ENCODE measurements around the gene PIK3AP1.
"Not testable (repeated sequence)": the region's sequence is repeated elsewhere in the genome, so short reads cannot be mapped to it uniquely, and the experiment has no call there.

PIK3AP1 gene

DNA sequence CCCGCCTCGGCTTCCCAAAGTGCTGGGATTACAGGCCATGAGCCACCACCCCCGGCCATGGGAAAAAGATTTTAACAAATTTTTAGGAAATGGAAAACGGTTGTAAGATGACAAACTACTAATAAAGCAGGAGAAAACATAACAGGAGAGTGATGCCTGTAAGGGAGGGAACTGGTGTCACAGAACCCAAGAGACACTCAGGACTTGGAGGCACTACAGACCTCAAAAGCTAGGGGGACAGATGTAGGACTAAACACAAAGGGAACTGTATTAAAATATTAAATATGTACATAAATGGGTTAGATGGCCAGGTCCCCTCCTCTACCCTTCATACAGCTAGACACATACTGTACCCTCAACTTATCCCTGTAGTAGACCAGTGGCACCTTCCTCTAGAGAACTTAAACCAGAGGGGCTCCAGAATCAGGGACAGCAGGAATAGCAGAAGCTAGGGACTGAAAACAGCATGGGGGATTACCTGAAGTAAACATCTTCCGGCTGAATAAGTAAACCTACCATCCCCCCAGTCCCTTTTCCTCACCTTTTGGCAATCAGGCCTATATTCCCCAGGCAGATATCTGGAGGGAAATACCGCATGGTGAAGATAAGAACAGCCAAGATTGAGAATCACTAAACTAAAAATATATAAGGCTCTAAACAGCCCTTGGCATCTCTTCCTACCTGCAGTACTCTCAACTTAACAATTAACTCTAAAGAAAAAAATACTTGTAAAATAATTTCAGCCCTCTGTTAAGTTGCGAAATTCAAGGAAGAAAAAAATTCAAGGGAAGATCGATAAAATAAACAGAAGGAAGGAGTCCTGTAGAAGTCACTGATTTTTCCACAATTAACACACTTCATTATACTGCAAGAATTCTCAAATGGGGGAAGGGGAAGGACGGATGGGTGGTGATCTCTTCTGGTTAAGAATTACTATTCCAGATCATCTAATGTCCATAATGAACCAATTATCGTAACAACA is 149.0 kb downstream of the PIK3AP1 start:
- DNase-seq, result no peak

DNA sequence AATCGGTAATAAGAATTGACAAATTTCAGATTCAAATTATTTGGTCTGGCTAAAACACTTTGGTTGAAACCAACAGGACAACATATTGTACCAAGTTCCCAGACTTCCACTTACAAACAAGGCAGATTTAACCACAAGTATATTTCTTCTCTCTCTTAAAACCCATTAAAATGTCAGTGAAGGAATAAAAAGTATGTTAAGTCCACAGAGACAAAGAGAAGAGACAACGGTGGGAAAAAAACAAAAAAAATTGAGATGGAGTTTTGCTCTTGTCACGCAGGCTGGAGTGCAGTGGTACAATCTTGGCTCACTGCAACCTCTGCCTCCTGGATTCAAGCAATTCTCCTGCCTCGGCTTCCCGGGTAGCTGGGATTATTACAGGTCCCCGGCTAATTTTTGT is 149.8 kb downstream of the PIK3AP1 start:
- DNase-seq, result no peak

DNA sequence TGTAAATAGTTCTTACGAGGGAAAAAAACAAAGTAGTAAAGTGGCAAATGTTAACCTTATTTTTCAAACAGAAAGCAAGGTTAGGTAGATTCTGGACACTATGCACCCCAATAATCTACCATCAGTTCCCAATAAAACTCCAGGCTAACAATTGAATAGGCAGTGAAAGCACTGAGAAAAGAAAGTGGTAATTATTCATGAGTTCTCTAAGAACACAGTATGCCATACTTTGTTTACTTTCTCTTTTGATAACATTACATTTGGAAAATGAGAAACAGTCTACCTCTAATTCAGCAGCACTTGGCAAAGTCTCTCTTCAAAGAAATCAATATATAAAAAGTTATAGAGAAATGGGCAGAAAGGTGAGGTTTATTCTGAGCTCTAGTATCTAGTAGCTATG is 151.9 kb downstream of the PIK3AP1 start:
- no peak for DNase-seq

- DNase-seq, result no peak
These were observed 154.5 kb downstream of the PIK3AP1 start for GRCh38 chr10:96565774-96566173.

DNA sequence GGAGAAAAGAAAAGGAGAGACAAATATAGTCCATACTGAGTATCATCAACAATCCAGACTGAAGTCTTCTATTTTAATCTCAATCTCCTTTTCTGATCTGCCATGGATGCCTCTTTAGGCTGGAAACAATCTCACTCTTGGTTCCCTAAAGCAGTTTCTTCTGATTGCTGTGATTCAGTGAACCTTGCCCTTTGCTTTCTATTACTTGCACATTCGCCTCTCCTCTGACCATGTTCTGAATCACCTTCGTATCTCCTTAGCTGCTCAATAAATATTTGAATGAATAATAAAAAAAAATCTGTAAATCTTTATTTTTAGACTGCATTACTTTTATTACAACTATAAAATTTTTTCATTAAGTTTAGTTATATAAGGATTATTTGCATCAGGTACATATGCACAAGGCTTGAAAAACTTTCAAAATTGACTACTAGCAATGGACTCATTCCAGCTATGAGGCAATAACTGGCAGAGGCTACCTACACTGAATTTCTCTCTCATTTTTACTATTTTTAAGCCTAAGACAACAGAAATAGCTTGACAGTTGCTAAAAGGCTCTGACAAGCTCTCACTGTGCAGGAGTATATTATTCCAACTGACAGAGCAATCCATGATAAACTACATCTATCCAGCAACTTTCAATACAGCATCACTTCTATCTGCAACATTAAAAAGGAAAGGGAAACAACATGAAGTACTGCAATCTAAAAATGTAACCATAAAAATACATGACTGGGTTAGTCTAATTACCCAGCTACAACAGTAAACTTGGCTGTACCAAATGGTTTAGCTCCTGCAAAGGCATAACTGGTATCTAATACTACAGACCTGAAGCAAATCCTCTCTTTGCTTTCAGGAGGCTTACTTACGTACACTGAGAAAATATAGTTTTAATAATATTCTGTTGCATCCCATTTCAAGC is 159.1 kb downstream of the PIK3AP1 start:
- no peak for DNase-seq

DNA sequence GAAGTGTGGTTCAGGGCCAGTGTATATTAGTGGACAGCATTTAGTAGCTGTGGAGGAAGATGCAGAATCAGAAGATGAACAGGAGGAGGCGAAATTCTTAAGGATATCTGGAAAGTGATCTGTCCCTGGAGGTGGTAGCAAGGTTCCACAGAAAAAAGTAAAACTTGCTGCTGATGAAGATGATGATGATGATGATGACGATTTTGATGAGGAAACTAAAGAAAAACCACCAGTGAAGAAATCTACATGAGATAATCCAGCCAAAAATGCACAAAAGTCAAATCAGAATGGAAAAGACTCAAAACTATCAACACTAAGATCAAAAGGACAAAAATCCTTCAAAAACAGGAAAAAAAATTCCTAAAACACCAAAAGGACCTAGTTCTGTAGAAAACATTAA is 159.8 kb downstream of the PIK3AP1 start:
- DNase-seq, result no peak

GRCh38 chr10:96556003-96556402 is 164.3 kb downstream of the PIK3AP1 start:
- DNase-seq, result no peak

GRCh38 chr10:96555330-96555729 is 165.0 kb downstream of the PIK3AP1 start:
- no peak for DNase-seq

- no peak for DNase-seq
These were observed 171.7 kb downstream of the PIK3AP1 start for GRCh38 chr10:96548589-96548988.

- not testable (repeated sequence) for DNase-seq
These were observed 174.8 kb downstream of the PIK3AP1 start for GRCh38 chr10:96545558-96545957.

All from right forelimb (tissue), 1 donor.